NCI-H446 treated with DMSO at 0.1 percent for 48 hours (cell line): Measurements from ENCODE around the gene TNK2.
"Not testable (repeated sequence)": the region's sequence is repeated elsewhere in the genome, so short reads cannot be mapped to it uniquely, and the experiment has no call there.

ENCODE experiments used
- DNase-seq: peaks from one replicate; lab custom pipeline; 2025; lab: John Stamatoyannopoulos, UW

The TNK2 gene

GRCh38 chr3:195916991-195917390, 8.6 kb upstream of the TNK2 start:
- no peak for DNase-seq

- DNase-seq = no peak
Observed at GRCh38 chr3:195916291-195916690, 7.9 kb upstream of the TNK2 start.

DNA sequence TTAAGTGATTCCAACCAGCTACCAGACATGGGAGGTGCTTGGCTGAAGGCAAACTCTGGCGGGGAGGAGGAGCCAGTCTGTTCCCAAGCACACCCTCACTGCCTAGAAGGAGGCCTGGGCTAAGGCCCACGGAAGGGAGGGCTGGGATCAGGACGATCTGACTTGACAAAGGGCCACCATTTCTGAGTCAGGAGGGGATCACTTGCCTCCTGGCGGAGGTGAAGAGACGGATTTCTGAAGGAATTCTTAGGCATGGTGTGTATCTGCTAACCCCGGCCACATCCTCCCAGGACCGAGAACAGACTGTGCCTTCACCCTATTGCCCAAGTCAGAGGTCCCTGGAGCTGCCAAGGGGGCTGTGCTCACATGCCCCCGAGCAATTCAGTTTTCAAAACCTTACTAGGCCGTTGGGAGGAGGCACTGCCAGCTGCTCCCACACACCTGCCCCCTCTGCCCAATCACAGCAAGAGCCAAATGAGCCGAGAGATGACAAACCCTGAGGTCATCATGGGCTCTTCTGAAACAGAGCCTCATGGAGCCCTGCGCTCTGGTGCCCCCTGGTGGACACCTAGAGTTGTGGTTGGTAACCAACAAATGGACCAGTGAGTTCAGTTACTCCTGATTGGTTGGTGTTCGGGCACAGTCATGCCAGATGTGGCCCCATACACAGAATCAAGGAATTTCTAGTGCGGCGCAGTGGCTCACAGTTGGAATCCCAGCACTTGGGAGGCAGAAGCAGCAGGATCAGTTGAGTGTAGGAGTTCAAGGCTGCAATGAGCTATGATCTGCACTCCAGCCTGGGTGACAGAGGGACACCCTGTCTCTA, 6.5 kb upstream of the TNK2 start:
- no peak for DNase-seq

DNA sequence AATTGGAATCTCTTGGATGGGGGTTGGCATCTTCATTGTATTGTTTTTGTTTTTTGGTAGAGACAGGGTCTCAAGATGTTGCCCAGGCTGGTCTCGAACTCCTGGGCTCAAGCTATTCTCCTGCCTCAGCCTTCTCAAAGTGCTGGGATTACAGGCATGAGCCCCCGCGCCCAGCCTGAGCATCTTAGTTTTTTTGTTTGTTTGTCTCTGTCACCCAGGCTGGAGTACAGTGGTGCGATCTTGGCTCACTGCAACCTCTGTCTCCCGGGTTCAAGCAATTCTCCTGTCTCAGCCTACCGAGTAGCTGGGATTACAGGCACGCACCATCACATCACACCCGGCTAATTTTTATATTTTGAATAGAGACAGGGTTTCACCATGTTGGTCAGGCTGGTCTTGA, 5.8 kb upstream of the TNK2 start:
- not testable (repeated sequence) for DNase-seq

DNA sequence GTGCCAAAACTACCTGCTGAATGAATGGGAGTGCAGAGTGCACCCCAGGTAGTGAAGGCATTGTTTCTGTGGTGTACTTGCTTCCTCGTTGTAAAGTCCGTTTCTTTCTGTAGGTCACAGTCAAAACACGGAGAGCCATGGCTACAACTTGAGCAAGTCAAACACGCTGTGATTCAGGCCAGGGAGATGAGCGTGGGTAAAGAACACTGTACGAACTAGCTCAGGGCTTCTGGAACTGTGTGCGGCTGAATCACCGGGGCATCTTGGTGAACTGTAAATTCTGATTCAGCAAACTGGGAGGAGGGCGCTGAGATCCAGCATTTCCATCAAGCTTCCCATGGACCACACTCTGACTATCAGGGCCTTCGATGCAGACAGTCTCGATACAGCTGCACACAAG, 5.0 kb upstream of the TNK2 start:
- no peak for DNase-seq

- DNase-seq = no peak
Observed at GRCh38 chr3:195911946-195912270, 3.6 kb upstream of the TNK2 start.

DNA sequence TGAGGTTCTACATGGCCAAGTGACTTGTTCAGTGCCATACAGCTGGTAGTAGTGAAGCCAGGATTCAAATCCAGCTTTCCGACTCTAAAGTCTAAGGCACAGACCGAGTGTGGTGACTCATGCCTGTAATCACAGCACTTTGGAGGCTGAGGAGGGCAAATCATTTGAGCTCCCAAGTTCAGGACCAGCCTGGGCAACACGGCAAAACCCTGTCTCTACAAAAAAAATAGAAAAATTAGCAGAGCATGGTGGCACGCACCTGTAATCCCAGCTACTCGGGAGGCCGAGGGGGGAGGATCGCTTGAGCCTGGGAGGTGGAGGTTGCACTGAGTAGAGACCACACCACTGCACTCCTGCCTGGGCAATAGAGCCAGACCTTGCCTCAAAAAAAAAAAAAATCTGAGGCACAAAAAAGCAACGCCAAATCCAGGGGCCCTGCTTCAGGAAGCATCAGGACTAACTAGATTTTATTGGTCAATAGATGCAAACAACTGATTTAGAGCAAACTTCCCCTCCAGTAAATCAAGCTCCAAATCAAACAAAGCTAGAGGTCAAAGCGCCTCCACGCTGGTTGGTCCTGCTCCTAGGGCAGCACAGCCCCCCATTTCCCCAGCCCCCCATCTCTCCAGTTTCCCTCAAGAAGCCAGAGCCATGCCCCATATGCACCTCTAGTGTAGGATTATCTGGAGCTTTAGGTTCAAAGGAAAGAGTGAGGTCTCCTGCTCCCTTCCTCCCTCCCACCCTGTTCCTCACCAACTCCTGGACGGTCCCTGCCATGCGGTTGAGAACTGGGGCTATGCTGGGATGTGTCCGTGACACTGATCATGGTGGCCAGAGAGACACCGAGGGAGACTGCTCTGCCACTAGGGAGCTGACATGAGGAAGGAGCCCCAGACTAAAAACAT, 2.9 kb upstream of the TNK2 start:
- DNase-seq = no peak

GRCh38 chr3:195910499-195910845, 2.1 kb upstream of the TNK2 start:
- no peak for DNase-seq

DNA sequence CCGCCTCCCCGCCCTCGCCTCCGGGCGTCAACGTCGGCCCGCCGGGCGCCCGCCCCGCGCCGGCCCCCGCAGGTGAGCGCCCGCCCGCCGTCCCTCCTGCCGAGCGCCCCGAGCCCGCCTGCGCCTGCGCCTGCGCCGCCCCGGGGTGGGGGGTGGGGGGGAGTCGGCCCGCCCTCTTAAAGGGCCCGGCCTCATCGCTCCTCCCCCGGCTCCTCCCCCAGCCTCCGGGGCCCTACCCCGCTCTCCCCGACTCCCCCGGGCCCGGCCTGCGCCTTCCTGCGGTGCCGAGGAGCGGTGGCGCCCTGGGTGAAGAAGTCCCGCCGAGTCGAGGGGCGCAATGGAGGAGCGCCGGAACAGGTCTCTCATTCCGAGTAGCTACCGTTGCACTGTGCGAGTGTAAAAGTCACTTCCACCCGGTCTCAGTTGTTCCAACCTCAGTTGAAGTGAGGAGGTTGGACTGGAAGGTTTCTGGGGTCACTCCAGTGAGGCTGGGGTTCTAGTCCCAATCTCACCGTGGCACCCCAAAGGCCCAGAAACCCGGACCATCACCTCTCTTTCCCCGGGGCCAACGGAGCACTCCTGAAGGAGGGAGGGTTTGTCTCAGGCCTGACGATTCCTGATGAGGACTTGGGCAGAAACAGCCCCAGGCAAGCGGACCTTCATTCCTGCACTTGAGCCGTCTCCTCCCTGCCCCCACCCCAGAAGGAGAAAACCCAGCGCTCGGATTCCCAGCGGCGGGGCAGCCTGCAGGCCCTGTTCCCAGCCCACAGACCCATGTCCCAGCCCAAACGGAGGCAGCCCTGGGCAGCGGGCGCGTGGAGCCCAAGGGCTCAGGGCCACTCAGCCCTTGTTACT, 1.5 kb upstream of the TNK2 start:
- peak; percentile 48 for DNase-seq

DNA sequence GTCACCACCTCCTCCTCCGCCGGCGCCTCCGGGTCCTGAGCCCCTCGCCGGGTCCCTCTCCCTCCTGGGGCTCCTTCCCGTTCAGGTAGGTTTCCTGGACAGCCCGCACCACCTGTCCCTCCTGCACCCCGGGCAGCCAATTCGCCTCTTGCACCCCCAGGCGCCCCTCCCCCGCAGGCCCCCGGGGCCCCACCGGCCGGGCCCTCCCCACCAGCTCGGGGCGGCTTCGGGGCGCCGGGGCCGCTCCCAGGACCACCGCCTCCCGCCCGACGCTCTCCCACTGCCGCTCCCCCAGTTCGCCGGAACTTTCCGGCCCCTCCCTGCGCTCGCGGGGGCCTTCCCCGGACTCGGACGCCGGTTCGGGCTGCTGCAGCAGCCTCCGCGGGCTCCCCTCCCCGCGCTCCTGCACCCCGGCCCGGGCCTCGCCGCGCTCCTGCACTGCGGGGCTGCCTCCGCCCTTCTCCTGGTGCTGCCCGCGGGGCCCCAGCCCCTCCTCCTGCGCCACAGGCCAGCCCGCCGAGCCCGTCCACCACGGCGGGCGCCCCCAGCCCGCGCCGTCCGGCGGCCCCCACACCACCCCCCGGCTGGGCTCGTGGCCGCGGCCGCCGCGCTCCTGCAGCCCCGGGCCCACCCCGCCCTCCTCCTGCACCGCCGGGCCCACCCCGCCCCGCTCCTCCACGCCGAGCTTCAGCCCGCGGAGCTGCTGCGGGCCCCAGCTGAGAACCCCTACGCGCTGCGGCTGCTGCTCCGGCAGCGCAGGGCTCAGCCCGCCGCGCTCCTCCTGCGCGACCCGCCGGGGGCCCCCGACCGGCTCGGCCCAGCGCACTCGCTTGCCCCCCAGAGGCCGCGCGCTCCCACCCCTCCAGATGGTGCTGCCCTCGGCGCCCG, 587 bp upstream of the TNK2 start:
- DNase-seq = no peak

- DNase-seq = no peak
Observed at GRCh38 chr3:195907684-195907933, 742 bp downstream of the TNK2 start.

DNA sequence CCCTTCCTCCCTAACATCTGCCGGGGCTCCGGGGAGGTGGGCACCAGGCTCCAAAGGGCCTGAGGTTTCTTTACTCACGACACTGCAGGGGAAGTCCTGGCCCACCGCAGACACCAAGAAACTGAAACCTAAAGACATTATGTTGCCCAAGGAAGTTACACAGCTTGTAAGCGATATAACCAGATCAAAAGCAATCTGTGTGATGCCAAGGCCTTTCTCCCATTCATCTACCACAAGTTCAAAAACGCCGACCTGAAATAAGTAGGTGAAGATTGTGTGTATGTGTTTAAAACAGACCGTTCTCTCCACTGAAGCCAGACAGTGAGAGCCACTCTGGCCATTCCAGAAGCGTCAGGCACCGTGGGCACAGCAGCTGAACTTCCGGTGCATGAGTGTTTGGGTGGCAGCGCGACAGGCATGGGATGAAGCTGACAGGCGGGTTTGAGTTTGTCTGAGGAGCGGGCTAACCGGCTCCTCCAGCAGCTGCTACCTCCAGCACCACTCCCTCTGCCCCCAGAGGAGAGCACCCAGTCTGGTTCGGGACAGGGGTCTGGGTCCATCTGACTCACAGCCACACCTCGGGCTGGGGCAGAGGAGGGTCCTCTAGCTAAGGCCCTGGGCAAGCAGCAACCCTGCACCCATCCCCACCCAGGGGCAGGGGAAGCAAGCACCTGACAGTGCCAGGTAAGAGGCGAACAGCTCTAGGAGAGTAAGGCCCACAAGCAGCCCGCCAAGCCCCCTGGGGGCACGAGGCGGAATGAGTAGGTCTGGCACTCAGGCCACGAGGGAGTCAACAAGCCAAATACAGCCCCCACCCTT, 1.3 kb downstream of the TNK2 start:
- DNase-seq = no peak

GRCh38 chr3:195905970-195906864, 2.1 kb downstream of the TNK2 start:
- DNase-seq = no peak

GRCh38 chr3:195904368-195904767, 4.0 kb downstream of the TNK2 start:
- no peak for DNase-seq

GRCh38 chr3:195903950-195904290, 4.4 kb downstream of the TNK2 start:
- no peak for DNase-seq

GRCh38 chr3:195902634-195903033, 5.7 kb downstream of the TNK2 start:
- DNase-seq = not testable (repeated sequence)

DNA sequence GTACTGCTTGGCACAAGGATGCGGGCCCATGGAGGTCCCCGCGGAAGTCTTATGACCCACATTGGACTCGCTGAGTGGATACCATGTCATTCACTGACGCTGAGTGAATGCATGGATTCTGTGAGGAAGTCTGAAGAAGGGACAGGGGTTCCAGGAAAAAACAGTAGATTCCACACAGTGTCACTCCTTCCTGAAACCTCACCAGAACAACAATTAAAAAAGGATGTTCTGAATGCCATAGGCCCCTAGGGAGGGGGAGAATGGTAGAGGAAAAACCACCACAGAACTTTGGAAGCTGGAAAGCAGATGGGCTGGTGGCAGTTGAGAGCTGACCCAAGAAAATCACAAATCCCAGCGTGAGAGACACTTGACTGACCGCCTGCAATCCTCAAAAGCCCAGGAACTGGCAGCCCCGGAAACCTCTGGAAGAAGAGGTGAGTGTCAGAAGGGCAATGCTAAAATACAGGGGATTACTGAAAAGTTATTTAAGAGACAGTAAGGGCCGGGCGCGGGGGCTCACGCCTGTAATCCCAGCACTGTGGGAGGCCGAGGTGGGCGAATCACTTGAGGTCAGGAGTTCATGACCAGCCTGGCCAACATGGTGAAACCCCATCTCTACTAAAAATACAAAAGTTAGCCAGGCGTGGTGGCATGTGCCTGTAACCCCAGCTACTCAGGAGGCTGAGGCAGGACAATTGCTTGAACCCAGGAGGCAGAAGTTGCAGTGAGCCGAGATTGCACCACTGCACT, 6.3 kb downstream of the TNK2 start:
- not testable (repeated sequence) for DNase-seq

DNA sequence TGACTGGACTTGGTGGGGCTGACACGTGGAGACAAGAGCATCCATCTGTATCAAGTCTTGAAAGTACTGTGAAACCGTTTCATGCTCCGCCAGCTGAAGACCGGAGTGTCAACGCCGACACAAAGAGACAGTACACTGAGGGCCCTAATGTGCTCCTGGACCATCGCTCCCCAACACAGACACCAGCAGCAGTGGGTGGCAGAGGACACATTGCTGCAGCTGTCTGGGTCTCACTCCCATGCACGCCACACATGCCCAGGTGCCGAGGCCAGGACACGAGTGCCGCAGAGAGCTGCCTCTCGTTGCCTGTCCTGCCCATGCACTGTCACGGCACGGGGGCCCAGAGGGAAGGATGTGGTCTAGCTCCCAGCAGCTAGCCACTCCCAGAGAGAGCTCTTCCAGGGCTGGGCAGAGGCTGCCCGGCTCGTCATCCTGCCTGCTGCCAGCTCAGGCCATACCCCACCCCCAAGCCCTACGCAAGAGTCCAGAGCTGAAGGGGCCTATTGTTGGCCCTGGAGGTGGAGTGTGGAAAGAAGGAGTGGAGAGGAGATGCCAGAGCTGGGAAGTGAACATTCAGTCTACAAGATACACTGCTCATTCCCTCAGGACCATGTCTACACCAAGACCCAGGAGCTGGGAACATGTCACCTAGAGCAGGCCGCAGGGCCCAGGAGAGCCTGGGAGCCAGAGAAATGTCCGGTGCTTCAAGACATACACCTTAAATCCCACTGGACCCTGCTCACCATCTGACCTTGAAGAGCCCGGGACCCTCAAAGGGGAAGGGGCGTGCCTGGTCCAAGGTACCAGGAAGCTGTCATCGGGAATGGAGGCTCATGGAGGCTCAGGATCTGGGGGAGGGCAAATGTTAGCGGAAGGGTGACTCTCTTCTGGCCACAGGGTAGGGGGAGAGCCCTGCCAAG, 7.7 kb downstream of the TNK2 start:
- DNase-seq = no peak
